GM15510 (cell line): ENCODE results near the gene CHEK1.

Experiments used
- POLR2A ChIP-seq: IDR thresholded peaks from 3 replicates; pipeline ENCODE4 v1.6.1; 2011; ENCODE audit warnings: borderline replicate concordance; ENCODE audit not compliant: insufficient read length; ENCODE audit errors: extremely low read depth

The CHEK1 gene

DNA sequence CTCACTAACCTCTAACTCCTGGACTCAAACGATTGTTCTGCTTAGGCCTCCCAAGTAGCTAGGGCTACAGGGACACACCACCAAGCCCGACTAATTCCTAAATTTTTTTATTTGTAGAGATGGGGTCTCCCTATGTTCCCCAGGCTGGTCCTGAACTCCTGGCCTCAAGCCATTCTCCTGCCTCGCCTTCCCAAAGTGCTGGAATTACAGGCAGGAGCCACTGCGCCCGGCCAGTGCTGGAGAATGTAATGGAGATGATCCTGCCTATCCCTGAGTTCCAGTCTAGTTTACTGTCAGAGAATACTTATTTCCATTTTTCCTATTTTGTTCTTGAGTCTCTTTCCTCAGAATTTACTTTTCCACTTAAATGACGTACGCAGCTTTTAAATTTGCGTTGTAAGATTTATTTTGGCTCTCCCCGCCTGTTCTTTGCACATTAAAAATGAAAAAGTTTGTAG is at the start of gene CHEK1:
Gene CHEK1, plus strand, starts transcription at position 408 of the 458 bp plus-strand sequence. CDS start 1,606 bp downstream, outside the sequence.
- TF ChIP-seq POLR2A, result no peak

DNA sequence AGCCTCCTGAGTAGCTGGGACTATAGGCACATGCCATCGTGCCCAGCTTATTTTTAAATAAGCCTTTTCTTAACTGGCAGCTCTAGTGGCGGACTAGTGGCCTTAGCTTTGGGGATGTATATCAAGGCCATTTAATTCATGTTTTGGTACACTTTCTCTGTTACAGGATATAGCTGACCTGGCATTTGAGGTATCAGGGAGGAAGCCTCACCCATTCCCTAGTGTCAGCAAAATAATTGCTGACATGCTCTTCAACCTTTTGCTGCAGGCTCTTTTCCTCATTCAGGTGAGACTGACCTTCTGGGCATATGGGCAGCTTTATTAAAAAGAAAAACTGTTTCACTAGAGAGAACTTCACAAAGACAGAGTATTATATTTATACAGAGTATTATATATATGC is 46.2 kb upstream of the CHEK1 start:
- TF ChIP-seq POLR2A, result no peak

DNA sequence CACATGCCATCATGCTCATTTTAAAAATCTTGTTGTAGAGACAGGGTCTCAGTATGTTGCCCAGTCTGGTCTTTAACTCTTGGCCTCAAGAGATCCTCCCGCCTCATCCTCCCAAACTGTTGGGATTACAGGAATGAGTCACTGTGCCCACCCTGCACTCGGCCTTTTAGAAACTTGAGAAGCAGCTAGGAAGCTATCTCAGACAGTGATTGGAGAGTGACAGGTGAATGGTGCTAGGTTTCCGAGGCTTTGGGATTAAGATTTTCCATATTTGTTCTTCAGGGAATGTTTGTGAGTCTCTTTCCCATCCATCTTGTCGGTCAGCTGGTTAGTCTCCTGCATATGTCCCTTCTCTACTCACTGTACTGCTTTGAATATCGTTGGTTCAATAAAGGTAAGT is 45.2 kb upstream of the CHEK1 start:
- TF ChIP-seq POLR2A, result no peak

DNA sequence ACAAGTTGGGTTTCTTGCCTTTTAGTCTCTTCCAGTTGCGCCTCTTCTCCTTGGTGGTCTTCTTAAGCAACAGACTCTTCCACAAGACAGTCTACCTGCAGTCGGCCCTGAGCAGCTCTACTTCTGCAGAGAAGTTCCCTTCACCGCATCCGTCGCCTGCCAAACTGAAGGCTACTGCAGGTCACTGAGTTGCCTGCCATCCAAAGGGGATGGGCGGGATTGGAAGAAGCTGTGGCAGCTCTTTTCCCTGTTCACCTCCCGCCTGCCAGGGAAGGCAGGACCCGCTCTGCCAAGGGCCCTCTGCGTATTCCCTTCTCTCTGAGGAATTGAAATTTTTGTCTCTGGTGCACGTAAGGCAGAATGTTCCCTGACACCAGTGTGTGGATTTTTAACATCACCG is 41.5 kb upstream of the CHEK1 start:
- TF ChIP-seq POLR2A, result no peak

DNA sequence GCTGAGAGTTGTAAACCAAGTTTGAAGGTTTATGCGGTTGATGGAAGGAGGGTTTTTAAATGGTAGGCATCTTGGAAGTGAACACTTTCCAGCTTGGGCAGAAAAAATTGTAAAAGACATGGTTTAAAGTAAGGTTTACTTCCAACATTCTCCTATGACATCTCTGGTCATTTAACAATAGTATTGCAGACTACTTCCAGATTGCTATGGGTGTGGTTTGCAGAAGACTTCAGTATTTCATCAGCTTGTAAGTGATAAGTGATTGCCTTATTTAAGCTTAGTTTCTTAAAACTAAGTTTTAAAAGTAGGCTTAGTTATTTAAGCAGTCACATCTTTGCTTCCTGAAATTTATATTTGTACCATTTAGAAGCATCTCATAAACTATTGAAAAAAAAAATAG is 39.5 kb upstream of the CHEK1 start:
- TF ChIP-seq POLR2A, result no peak

DNA sequence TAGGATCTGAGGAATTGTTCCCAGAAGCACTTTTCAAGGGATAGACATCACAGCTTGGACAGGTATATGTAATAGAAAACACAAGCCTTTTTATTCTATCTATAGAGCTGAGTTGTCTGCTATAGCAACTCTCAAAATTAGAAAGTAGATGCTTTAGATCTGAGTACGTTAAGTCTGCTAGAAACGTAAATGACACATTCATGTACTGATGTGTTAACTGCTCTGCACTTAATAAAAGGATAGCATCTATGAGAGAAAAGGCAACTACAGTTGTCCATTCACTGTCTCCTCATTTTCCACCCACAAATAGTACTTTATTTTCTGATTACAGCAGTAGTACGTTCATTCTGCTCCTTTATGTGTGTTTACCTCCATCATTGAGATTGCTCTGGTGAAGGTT is 38.3 kb upstream of the CHEK1 start:
- TF ChIP-seq POLR2A, result no peak

DNA sequence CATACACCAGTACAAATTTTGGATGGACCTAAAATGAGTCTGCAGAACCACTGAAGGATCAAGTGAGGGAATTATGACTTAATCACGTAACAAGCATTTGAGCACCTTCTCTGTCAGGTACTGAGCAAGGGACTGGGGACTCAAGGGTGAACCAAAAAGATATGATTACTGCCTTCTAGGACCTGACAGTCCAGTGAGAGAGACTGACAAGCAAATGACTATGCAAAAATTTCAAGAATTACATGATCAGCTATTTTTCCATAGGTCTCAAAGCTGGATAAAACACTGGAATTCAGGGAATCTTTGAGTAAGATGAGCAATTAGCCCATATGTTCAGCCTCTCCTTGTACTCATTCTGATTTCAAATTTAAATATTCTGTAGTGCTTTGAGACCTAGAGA is 37.5 kb upstream of the CHEK1 start:
- no peak for TF ChIP-seq POLR2A

DNA sequence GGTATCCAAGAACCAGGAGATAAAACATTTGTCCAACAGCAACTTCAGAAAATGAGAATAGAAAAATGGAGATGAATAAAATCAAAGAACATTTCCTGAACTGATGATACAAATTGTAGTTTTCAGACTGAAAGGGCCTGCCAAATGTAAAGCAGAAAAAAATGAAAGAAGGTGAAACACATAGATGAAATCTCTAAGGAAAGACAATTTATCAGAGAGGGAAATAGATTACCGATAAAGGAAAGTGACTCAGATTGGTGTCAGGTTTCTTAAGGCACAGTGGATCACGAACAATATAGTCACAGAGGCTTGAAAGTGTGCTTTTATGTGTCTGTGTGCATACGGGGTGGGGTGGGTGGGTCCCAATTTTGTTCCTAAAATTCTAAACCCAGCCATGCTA is 36.5 kb upstream of the CHEK1 start:
- TF ChIP-seq POLR2A, result no peak

DNA sequence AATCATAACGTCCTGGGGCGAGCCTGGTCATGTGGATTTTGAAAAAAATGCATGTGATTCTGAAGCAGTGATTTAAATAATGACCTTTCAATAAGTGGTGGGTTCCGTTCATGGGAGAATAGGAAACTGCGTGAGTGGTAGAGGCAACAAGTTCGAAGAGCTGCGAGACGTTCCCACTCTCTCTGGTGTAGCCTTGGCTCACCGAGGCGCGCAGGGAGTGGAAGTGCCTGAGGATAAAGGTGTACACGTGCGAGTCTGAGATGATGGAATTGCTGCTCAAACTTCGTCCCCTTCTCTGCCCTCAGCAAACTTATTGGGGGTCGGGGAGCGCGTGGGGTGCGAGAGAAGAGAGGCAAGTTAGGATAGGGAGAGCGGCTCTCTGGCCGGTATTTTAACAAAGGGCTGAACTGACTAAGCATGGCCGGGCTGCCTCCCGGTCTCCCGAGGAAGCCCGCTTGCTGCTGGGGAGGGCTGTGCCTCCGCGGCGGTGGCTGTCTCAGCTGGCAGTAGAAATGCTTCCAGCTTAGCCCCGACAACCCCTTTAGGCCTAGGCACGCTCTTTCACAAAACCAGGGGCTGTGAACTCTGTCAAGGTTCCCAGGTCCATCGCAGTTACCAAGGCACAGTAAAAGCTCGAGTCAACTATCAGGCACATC is 33.2 kb upstream of the CHEK1 start:
- no peak for TF ChIP-seq POLR2A

DNA sequence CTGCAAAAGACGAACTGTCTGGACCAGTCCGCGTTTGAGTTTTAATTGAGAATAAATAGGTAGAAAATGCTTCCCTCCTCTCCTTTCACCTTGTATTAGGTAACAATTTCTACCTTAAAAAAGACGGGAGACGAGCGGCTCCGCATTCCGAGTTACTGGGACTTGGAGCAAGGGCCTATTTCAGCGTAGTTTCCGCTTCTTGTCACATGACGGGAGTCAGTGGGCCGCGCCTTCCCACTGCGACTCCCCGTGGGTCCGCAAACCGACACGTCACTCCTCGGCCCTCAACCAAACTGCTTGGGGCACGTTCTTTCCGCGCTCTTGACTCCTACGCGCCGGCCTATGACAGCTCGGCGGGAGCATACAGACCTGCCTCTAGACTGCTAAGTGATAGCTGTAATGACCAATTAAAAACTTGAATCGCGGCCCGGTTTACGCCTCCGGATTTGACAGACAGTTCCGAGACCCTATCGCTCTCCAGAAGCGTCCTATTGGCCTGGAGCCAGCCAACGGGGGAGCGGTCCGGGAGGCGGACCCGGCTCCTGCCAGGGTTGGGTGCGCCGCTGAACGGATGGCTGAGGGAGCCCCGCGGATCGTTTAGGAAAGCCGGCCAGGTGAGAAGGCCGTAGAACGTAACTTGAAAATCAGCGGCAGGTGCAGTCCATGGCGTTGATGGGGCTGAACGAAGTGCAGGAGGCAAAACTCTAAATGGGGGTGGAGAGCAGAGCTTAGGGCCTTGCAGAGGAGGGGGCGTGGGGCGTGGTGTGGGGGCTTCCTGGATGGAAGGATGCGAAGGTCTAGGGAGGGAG is 32.5 kb upstream of the CHEK1 start, which contains the start of gene STT3A:
Gene STT3A, plus strand, starts transcription at position 548 of the 809 bp plus-strand sequence. CDS start 3,064 bp downstream, outside the sequence.
- peak; percentile 63 for TF ChIP-seq POLR2A

DNA sequence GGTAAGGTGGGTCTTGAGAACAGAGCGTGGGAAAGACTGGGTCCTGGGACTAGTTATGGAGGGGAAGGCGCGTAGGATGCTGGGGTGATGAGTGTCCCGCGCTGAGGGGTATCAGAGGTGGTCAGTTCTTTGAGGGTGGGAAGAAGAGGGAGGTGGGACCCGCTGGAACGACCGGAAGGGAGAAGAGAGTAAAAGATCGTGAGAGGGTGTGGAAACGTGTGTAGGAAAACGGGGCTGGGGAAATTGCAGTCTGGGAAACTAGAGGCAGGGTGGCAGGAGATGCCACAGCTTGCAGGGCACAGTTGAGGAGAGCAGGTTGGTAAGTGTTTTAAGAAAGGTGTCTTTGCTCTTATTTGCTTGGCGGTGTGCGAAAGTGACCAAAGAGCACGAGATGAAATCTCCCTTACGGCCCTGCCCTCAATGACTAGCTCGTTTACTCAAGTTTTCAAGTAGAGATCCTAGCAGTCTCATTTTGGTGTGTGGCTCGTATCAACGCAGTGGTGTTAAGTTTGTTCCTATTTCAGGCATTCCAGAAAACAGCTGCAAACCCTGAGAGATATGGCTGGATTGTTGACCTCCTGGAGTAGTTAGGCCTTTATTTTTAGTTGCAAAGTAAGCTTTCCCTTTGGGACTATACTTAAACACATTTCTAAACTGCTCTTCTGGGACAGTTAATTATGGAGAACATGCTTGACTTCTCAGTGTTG is 31.7 kb upstream of the CHEK1 start:
- no peak for TF ChIP-seq POLR2A

DNA sequence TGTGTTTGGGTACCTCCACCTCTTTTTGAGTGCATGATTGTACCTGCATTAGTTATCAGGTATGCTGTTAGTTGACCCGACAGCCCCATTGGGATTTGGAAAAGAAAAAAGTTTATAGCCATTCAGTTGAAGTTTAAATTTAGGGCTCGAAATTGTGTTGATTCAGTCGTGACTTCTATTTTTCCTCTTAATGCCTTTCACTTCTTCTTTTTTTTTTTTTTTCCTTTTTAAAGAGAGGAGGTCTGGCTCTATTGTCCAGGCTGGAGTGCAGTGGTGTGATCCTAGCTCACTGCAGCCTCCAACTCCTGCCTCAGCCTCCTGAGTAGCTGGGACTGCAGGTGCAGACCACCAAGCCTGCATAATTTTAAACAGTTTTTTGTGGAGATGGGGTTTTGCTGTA is 30.0 kb upstream of the CHEK1 start:
- no peak for TF ChIP-seq POLR2A

DNA sequence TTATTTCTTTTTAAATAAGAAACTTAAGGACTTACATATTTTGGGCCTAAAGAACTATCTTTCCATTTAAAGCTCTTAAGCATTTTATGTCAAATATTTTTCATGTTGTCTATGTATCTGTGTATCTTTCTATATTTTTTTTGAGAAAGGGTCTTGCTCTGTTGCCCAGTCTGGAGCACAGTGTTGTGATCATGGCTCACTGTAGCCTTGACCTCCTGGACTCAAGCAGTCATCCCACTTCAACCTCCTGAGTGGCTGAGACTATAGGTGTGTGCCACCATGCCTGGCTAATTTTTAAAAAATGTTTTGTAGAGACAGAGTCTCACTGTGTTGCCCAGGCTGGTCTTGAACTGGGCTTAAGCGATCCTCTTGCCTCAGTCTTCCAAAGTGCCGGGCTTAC is 24.3 kb upstream of the CHEK1 start:
- TF ChIP-seq POLR2A, result no peak

DNA sequence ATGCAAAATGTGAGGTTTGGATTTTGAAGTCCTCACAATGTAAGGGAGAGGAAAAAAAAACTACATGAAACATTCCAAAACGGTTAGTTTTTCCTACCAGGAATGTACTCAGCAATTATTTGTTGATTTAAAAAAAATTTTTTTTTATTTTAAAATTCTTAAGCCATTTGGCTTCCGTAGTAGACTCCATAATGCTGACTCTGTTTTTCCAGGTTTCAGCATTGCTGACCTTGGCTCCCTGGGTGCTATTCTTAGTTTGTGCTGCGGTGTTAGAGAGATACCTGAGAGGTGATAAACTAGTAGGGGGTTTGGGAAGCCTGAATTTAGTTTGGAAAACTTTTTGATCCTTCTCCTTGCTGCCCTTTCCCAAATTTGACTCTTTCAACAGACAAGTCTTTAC is 21.8 kb upstream of the CHEK1 start:
- no peak for TF ChIP-seq POLR2A

DNA sequence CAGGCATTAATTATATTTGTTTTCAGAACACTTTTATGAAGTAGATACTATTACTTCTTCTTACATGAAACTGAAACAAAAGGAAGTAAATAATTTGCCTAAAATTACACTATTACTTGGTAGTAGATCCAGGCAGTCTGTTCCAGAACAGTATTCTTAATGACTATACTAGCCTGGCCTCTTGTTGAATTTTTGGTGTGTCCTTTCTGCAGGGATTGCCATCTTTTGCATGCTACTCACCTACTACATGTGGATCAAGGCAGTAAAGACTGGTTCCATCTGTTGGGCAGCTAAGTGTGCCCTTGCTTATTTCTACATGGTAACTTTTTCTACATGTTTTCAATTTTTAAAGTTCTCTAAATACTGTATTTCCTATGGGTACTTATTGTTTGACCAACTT is 19.5 kb upstream of the CHEK1 start:
- no peak for TF ChIP-seq POLR2A
